HEK293 (cell line): ENCODE measurements around the gene DCLK1.

Experiments used
- CTCF ChIA-PET: fragments of 350-600 bp; formaldehyde crosslinking; extraction: SDS; loops from one replicate; lab custom pipeline; 2021; ENCODE audit warnings: antibody characterized with exemption; lab: Yijun Ruan, JAX
- POLR2A ChIA-PET: fragments of 300-600 bp; formaldehyde crosslinking; extraction: SDS; loops from one replicate; lab custom pipeline; 2020; ENCODE audit warnings: antibody characterized with exemption, inconsistent platforms; lab: Yijun Ruan, JAX
- H3K27ac ChIP-seq: fragments of 200-500 bp; sonication (Bioruptor generic); 2 replicates; pipeline ENCODE4 v1.5.1; 2014; ENCODE audit warnings: low read depth, low read length, control low read depth, inconsistent platforms; ENCODE audit errors: extremely low read depth
- H3K36me3 ChIP-seq, 2 experiments: fragments of 200-500 bp in 1 of 2; sonication (Bioruptor generic) in 1 of 2; 1 replicate in 1 of 2; 2 replicates in 1 of 2; pipeline ENCODE4 v1.5.1; 2014 to 2017; ENCODE audit warnings: inconsistent platforms in 2 of 2, low read length in 2 of 2; ENCODE audit not compliant: control insufficient read depth in 2 of 2, insufficient read depth in 1 of 2
- H3K4me1 ChIP-seq: fragments of 200-500 bp; sonication (Bioruptor generic); 2 replicates; pipeline ENCODE4 v1.5.1; 2014; ENCODE audit warnings: mild to moderate bottlenecking, low read length, inconsistent platforms; ENCODE audit not compliant: control insufficient read depth, insufficient read depth
- H3K4me3 ChIP-seq: 2 replicates; pipeline ENCODE4 v1.5.1; 2011; ENCODE audit warnings: low read depth, mild to moderate bottlenecking, control low read depth, low read length, moderate library complexity
- H3K9me3 ChIP-seq: fragments of 200-500 bp; sonication (Bioruptor generic); 2 replicates; pipeline ENCODE4 v1.5.1; 2014; ENCODE audit warnings: low read depth, low read length, inconsistent platforms; ENCODE audit not compliant: control insufficient read depth, insufficient read depth
- BCL11B ChIP-seq: fragments of 450-650 bp; formaldehyde crosslinking; IDR thresholded peaks from 2 replicates; pipeline ENCODE4 v1.5.1; 2016; ENCODE audit warnings: low read depth, missing biosample characterization, missing genetic modification characterization
- GLI2 ChIP-seq: fragments of 450-650 bp; formaldehyde crosslinking; IDR thresholded peaks from 2 replicates; pipeline ENCODE4; 2017; ENCODE audit warnings: missing biosample characterization, missing genetic modification characterization, low read depth, borderline replicate concordance
- HOXD13 ChIP-seq: sonication (generic); formaldehyde crosslinking; IDR thresholded peaks from 2 replicates; pipeline ENCODE4 v1.8.0; 2022; ENCODE audit warnings: missing genetic modification reagents, borderline replicate concordance
- MZF1 ChIP-seq: fragments of 450-650 bp; formaldehyde crosslinking; IDR thresholded peaks from 2 replicates; pipeline ENCODE4 v1.5.1; 2017; ENCODE audit warnings: missing biosample characterization, missing genetic modification characterization, borderline replicate concordance
- PATZ1 ChIP-seq: fragments of 450-650 bp; formaldehyde crosslinking; IDR thresholded peaks from 2 replicates; pipeline ENCODE4 v1.5.1; 2016; ENCODE audit warnings: missing biosample characterization, missing genetic modification characterization
- SCRT1 ChIP-seq: fragments of 450-650 bp; formaldehyde crosslinking; IDR thresholded peaks from 2 replicates; pipeline ENCODE4 v1.5.1; 2016; ENCODE audit warnings: missing biosample characterization, missing genetic modification characterization, borderline replicate concordance
- ZNF16 ChIP-seq: fragments of 450-650 bp; formaldehyde crosslinking; IDR thresholded peaks from 2 replicates; pipeline ENCODE4 v1.5.1; 2016; ENCODE audit warnings: low read depth, missing biosample characterization, missing genetic modification characterization
- ZNF184 ChIP-seq: fragments of 450-650 bp; IDR thresholded peaks from 2 replicates; pipeline ENCODE4 v1.5.1; 2018; ENCODE audit warnings: missing biosample characterization, mild to moderate bottlenecking, missing genetic modification characterization
- ZNF214 ChIP-seq: fragments of 450-650 bp; formaldehyde crosslinking; IDR thresholded peaks from 2 replicates; pipeline ENCODE4 v1.5.1; 2017; ENCODE audit warnings: missing biosample characterization, mild to moderate bottlenecking, missing genetic modification characterization, borderline replicate concordance
- ZNF341 ChIP-seq: fragments of 450-650 bp; formaldehyde crosslinking; IDR thresholded peaks from 2 replicates; pipeline ENCODE4; 2016; ENCODE audit warnings: low read depth, missing biosample characterization, missing genetic modification characterization
- ZNF621 ChIP-seq: fragments of 450-650 bp; formaldehyde crosslinking; IDR thresholded peaks from 2 replicates; pipeline ENCODE4 v1.5.1; 2017; ENCODE audit warnings: missing biosample characterization, missing genetic modification characterization
- ZNF629 ChIP-seq: fragments of 450-650 bp; formaldehyde crosslinking; IDR thresholded peaks from 2 replicates; pipeline ENCODE4 v1.5.1; 2017; ENCODE audit warnings: missing biosample characterization, missing genetic modification characterization
- ZSCAN23 ChIP-seq: fragments of 450-650 bp; formaldehyde crosslinking; IDR thresholded peaks from 2 replicates; pipeline ENCODE4 v1.5.1; 2016; ENCODE audit warnings: missing biosample characterization, missing genetic modification characterization
- TF ChIP-seq, protein P1 (sequence below): fragments of 450-650 bp; formaldehyde crosslinking; IDR thresholded peaks from 2 replicates; pipeline ENCODE4 v1.5.1; 2016; ENCODE audit warnings: missing biosample characterization, missing genetic modification characterization
- TF ChIP-seq, protein P2 (sequence below): fragments of 450-650 bp; formaldehyde crosslinking; IDR thresholded peaks from 2 replicates; pipeline ENCODE4; 2016; ENCODE audit warnings: missing biosample characterization, missing genetic modification characterization
- TF ChIP-seq, protein P3 (sequence below): fragments of 450-650 bp; formaldehyde crosslinking; IDR thresholded peaks from 2 replicates; pipeline ENCODE4 v1.5.1; 2016; ENCODE audit warnings: missing biosample characterization, missing genetic modification characterization
- TF ChIP-seq, protein P4 (sequence below): fragments of 450-650 bp; formaldehyde crosslinking; IDR thresholded peaks from 2 replicates; pipeline ENCODE4 v1.5.1; 2016; ENCODE audit warnings: missing biosample characterization, missing genetic modification characterization

The DCLK1 gene

DNA sequence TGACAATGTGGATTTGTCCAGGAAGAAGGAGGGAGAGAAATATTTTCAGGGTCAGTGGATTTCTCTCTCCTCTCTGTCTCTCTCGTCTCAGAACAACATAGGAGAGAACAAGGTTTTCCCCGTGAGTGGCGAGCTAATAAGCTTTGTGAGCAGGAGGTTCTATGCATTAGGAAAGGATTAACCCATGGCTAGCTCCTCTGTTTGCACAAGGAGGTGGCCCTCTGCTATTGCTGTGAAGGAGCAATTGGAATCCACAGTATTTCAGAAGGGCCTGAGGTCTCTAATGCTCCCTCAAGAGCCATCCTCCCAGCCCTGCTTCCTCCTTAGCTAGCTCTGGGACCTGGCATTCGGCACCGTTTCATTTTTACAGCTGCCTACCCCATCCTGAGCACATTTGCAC, 365.8 kb downstream of the DCLK1 start:
- CTCF ChIA-PET, result no interaction called here
- Histone ChIP-seq H3K36me3 (no peaks in the 10 kb centered on the region), H3K4me3 (no peak overlapping the region), H3K4me1 (no peaks in the 10 kb centered on the region), H3K27ac (no peak overlapping the region), H3K9me3 (no peaks in the 10 kb centered on the region)
- POLR2A ChIA-PET, result no interaction called here
- TF ChIP-seq MZF1, result no peak
- TF ChIP-seq ZNF184 (tag by site-specific recombination), result no peak
- TF ChIP-seq ZNF341 (tag by site-specific recombination), result no peak
- TF ChIP-seq, protein P1, sequence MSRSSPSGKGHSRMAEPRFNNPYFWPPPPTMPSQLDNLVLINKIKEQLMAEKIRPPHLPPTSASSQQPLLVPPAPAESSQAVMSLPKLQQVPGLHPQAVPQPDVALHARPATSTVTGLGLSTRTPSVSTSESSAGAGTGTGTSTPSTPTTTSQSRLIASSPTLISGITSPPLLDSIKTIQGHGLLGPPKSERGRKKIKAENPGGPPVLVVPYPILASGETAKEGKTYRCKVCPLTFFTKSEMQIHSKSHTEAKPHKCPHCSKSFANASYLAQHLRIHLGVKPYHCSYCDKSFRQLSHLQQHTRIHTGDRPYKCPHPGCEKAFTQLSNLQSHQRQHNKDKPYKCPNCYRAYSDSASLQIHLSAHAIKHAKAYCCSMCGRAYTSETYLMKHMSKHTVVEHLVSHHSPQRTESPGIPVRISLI (tag by site-specific recombination), result no peak
- no peak for TF ChIP-seq GLI2 (tag by site-specific recombination)
- TF ChIP-seq ZNF629 (tag by site-specific recombination), result no peak
- no peak for TF ChIP-seq ZNF214
- TF ChIP-seq, protein P2, sequence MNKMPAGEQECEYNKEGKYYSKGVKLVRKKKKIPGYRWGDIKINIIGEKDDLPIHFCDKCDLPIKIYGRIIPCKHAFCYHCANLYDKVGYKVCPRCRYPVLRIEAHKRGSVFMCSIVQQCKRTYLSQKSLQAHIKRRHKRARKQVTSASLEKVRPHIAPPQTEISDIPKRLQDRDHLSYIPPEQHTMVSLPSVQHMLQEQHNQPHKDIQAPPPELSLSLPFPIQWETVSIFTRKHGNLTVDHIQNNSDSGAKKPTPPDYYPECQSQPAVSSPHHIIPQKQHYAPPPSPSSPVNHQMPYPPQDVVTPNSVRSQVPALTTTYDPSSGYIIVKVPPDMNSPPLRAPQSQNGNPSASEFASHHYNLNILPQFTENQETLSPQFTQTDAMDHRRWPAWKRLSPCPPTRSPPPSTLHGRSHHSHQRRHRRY, result no peak
- TF ChIP-seq, protein P3, sequence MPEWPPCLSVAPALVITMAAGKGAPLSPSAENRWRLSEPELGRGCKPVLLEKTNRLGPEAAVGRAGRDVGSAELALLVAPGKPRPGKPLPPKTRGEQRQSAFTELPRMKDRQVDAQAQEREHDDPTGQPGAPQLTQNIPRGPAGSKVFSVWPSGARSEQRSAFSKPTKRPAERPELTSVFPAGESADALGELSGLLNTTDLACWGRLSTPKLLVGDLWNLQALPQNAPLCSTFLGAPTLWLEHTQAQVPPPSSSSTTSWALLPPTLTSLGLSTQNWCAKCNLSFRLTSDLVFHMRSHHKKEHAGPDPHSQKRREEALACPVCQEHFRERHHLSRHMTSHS (tag by site-specific recombination), result no peak
- TF ChIP-seq, protein P4, sequence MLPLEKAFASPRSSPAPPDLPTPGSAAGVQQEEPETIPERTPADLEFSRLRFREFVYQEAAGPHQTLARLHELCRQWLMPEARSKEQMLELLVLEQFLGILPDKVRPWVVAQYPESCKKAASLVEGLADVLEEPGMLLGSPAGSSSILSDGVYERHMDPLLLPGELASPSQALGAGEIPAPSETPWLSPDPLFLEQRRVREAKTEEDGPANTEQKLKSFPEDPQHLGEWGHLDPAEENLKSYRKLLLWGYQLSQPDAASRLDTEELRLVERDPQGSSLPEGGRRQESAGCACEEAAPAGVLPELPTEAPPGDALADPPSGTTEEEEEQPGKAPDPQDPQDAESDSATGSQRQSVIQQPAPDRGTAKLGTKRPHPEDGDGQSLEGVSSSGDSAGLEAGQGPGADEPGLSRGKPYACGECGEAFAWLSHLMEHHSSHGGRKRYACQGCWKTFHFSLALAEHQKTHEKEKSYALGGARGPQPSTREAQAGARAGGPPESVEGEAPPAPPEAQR (tag by site-specific recombination), result no peak
- TF ChIP-seq SCRT1 (tag by site-specific recombination), result no peak
- no peak for TF ChIP-seq PATZ1 (tag by site-specific recombination)

- no peaks in the 10 kb centered on the region for H3K4me1 ChIP-seq
- TF ChIP-seq HOXD13 (CRISPR knock-in tag) (no peak), ZNF621 (tag by site-specific recombination) (no peak), ZNF16 (tag by site-specific recombination) (no peak), ZSCAN23 (tag by site-specific recombination) (no peak), BCL11B (tag by site-specific recombination) (no peak)
- TF ChIP-seq, all 188 proteins: peak for 0
Measured at GRCh38 chr13:35764326-35765015, 366.7 kb downstream of the DCLK1 start.

More at GRCh38 chr13:35764326-35765015, 366.7 kb downstream of the DCLK1 start:
- H3K27ac ChIP-seq, result no peak overlapping the region
- ChIA-PET POLR2A (no interaction called here), CTCF (no interaction called here)
- H3K4me3 ChIP-seq, result no peak overlapping the region
- H3K9me3 ChIP-seq, result no peaks in the 10 kb centered on the region
- H3K36me3 ChIP-seq, result no peaks in the 10 kb centered on the region
